SU-DHL-6 (cell line): ENCODE data around the gene LENEP.

Experiments used
- CTCF ChIP-seq: fragments of 200-600 bp; sonication (generic); IDR thresholded peaks from one replicate; pipeline ENCODE4 v1.5.1; 2017; ENCODE audit warnings: antibody characterized with exemption, mild to moderate bottlenecking, low read length, moderate library complexity; ENCODE audit not compliant: insufficient read depth, poor library complexity, severe bottlenecking
- EZH2phosphoT487 ChIP-seq: fragments of 200-600 bp; sonication (generic), shearing (Covaris generic); conservative IDR thresholded peaks from 2 replicates; pipeline ENCODE4 v1.6.1; 2018; ENCODE audit warnings: mild to moderate bottlenecking, antibody characterized with exemption, low read length, moderate library complexity, mixed read lengths

GRCh38 chr1:154945962-154946850 is 47.2 kb upstream of the LENEP start:
- no peak for TF ChIP-seq CTCF
- no peak for TF ChIP-seq EZH2phosphoT487
